HG03103 (cell line): ENCODE measurements around the gene TSTD1.
"Not testable (repeated sequence)": the region's sequence is repeated elsewhere in the genome, so short reads cannot be mapped to it uniquely, and the experiment has no call there.

Source experiments
- ATAC-seq: cut with Tn5 transposase; IDR thresholded peaks from one replicate; pipeline ENCODE4 v1.9.1; 2021; ENCODE audit warnings: low read depth; ENCODE audit not compliant: unreplicated experiment

Gene TSTD1

GRCh38 chr1:161069731-161070270, 31.0 kb upstream of the TSTD1 start, which contains the start of gene ARHGAP30:
TSS of gene ARHGAP30 (minus strand) at chr1:161069891. CDS start at chr1:161069624, 267 bp downstream.
- peak; percentile 68 for ATAC-seq

GRCh38 chr1:161069241-161069640, 30.5 kb upstream of the TSTD1 start:
- no peak for ATAC-seq

GRCh38 chr1:161068306-161069234, 29.8 kb upstream of the TSTD1 start:
- ATAC-seq: peak; percentile 46

GRCh38 chr1:161066694-161067093, 27.9 kb upstream of the TSTD1 start:
- ATAC-seq: no peak

- not testable (repeated sequence) for ATAC-seq
These were observed 26.9 kb upstream of the TSTD1 start for GRCh38 chr1:161065681-161066080.

- ATAC-seq: not testable (repeated sequence)
These were observed 25.2 kb upstream of the TSTD1 start for GRCh38 chr1:161063936-161064335.

- no peak for ATAC-seq
These were observed 22.7 kb upstream of the TSTD1 start for GRCh38 chr1:161061419-161061818.

GRCh38 chr1:161059293-161059692, 20.5 kb upstream of the TSTD1 start:
- ATAC-seq: no peak

- ATAC-seq: no peak
These were observed 16.0 kb upstream of the TSTD1 start for GRCh38 chr1:161054805-161055204.

- ATAC-seq: no peak
These were observed 15.5 kb upstream of the TSTD1 start for GRCh38 chr1:161054232-161054631.

- ATAC-seq: no peak
These were observed 14.1 kb upstream of the TSTD1 start for GRCh38 chr1:161052899-161053298.

GRCh38 chr1:161051219-161051618, 12.5 kb upstream of the TSTD1 start:
- no peak for ATAC-seq

- no peak for ATAC-seq
These were observed 10.4 kb upstream of the TSTD1 start for GRCh38 chr1:161048949-161049722.

GRCh38 chr1:161047436-161048420, 9.0 kb upstream of the TSTD1 start:
- ATAC-seq: no peak

- peak; percentile 38 for ATAC-seq
These were observed 8.0 kb upstream of the TSTD1 start for GRCh38 chr1:161046605-161047228.

GRCh38 chr1:161045736-161046604, 7.2 kb upstream of the TSTD1 start, which contains the start of gene USF1:
TSS of gene USF1 (minus strand) at chr1:161045977. CDS start at chr1:161043275, 2,702 bp downstream.
- peak; percentile 55 for ATAC-seq

- peak; percentile 39 for ATAC-seq
These were observed 6.4 kb upstream of the TSTD1 start for GRCh38 chr1:161044908-161045735.

GRCh38 chr1:161044535-161044907, 5.8 kb upstream of the TSTD1 start:
- no peak for ATAC-seq
